Neural progenitor cell (in vitro differentiated cells): ENCODE measurements around the gene CD22. TPM values are rescaled to one million over a fixed set of nuclear protein-coding genes. Genes with fewer than 3 reads are reported as not detected.

Experiments used
- DNase-seq: peaks from one replicate; pipeline ENCODE4 v3.0.0-alpha.2; 2016; ENCODE audit warnings: low spot score
- H2AFZ ChIP-seq: fragments of 200-600 bp; sonication (generic); replicated peaks from 2 replicates; pipeline ENCODE4 v1.6.1; 2016; ENCODE audit warnings: antibody characterized with exemption
- H3F3A ChIP-seq: fragments of 200-600 bp; sonication (generic); 2 replicates; pipeline ENCODE4 v1.6.1; 2016; ENCODE audit warnings: antibody characterized with exemption, low read depth
- H3K27ac ChIP-seq: fragments of 200-600 bp; sonication (generic); 2 replicates; pipeline ENCODE4 v1.5.1; 2016; ENCODE audit warnings: mild to moderate bottlenecking
- H3K27me3 ChIP-seq: fragments of 200-600 bp; sonication (generic); 2 replicates; pipeline ENCODE4 v1.6.1; 2016; ENCODE audit warnings: mild to moderate bottlenecking, moderate library complexity
- H3K36me3 ChIP-seq: fragments of 200-600 bp; sonication (generic); 2 replicates; pipeline ENCODE4 v1.5.1; 2016
- H3K4me1 ChIP-seq: fragments of 200-600 bp; sonication (generic); 2 replicates; pipeline ENCODE4 v1.6.1; 2016; ENCODE audit warnings: mixed run types
- H3K4me2 ChIP-seq: fragments of 200-600 bp; sonication (generic); 2 replicates; pipeline ENCODE4 v1.6.1; 2016
- H3K4me3 ChIP-seq: fragments of 200-600 bp; sonication (generic); 2 replicates; pipeline ENCODE4 v1.5.1; 2016
- H3K79me2 ChIP-seq: fragments of 200-600 bp; sonication (generic); 2 replicates; pipeline ENCODE4 v1.6.1; 2016; ENCODE audit warnings: low read depth
- H3K9ac ChIP-seq: fragments of 200-600 bp; sonication (generic); 2 replicates; pipeline ENCODE4 v1.6.1; 2016
- H3K9me3 ChIP-seq: fragments of 200-600 bp; sonication (generic); 2 replicates; pipeline ENCODE4 v1.5.1; 2016; ENCODE audit warnings: low read depth
- H4K20me1 ChIP-seq: fragments of 200-600 bp; sonication (generic); 2 replicates; pipeline ENCODE4 v1.6.1; 2016; ENCODE audit warnings: low read depth
- H3K27ac Mint-ChIP-seq: 3 replicates; pipeline ENCODE4 v1.8.0; 2021; ENCODE audit warnings: mixed read lengths
- H3K27me3 Mint-ChIP-seq: 2 replicates; pipeline ENCODE4 v1.8.0; 2022; ENCODE audit warnings: low read depth, mild to moderate bottlenecking, inconsistent platforms, moderate library complexity, mixed read lengths; ENCODE audit not compliant: insufficient read depth
- H3K36me3 Mint-ChIP-seq: 3 replicates; pipeline ENCODE4 v1.8.0; 2021; ENCODE audit warnings: mixed read lengths
- H3K4me1 Mint-ChIP-seq: 3 replicates; pipeline ENCODE4 v1.8.0; 2021; ENCODE audit warnings: mixed read lengths
- H3K4me3 Mint-ChIP-seq: 3 replicates; pipeline ENCODE4 v1.8.0; 2021; ENCODE audit warnings: mild to moderate bottlenecking, moderate library complexity, mixed read lengths
- H3K9me3 Mint-ChIP-seq: 3 replicates; pipeline ENCODE4 v1.8.0; 2020; ENCODE audit warnings: mixed read lengths
- EZH2 ChIP-seq: fragments of 200-600 bp; sonication (generic); IDR thresholded peaks from 2 replicates; pipeline ENCODE4 v1.6.1; 2017; ENCODE audit warnings: antibody characterized with exemption, mild to moderate bottlenecking, moderate library complexity
- EZH2phosphoT487 ChIP-seq: fragments of 200-600 bp; sonication (generic); IDR thresholded peaks from 2 replicates; pipeline ENCODE4 v1.6.1; 2017; ENCODE audit warnings: antibody characterized with exemption
- total RNA-seq: library from RNA; depleted of rRNA; stranded (reverse); fragments of >200 nt; gene quantifications from 2 replicates; pipeline ENCODE4 v1.2.3, GENCODE V29; 2015; ENCODE audit warnings: low replicate concordance
- TF ChIP-seq, protein P1 (sequence below): fragments of 200-600 bp; sonication (generic); IDR thresholded peaks from 2 replicates; pipeline ENCODE4 v1.5.1; 2017; ENCODE audit warnings: antibody characterized with exemption, mild to moderate bottlenecking

Gene CD22
- total RNA-seq, 1 donor from 2014 or later: not detected

GRCh38 chr19:35330475-35330874, 1.5 kb downstream of the CD22 start:
- Histone ChIP-seq H3K9ac (no peak overlapping the region), H3K9me3 (no peaks in the 10 kb centered on the region), H4K20me1 (no peaks in the 10 kb centered on the region), H3K79me2 (no peaks in the 10 kb centered on the region), H3K36me3 (no peaks in the 10 kb centered on the region), H2AFZ (no peak overlapping the region), H3F3A (no peaks in the 10 kb centered on the region), H3K4me3 (no peak overlapping the region), H3K4me2 (no peak overlapping the region), H3K27ac (no peak overlapping the region), H3K4me1 (no peaks in the 10 kb centered on the region), H3K27me3 (no peaks in the 10 kb centered on the region)
- no peak overlapping the region for H3K4me3 Mint-ChIP-seq
- H3K4me1 Mint-ChIP-seq: no peaks in the 10 kb centered on the region
- H3K27ac Mint-ChIP-seq: no peak overlapping the region
- no peaks in the 10 kb centered on the region for H3K9me3 Mint-ChIP-seq
- no peaks in the 10 kb centered on the region for H3K27me3 Mint-ChIP-seq
- DNase-seq: no peak
- H3K36me3 Mint-ChIP-seq: no peaks in the 10 kb centered on the region
- no peak for TF ChIP-seq EZH2phosphoT487
- TF ChIP-seq, protein P1, sequence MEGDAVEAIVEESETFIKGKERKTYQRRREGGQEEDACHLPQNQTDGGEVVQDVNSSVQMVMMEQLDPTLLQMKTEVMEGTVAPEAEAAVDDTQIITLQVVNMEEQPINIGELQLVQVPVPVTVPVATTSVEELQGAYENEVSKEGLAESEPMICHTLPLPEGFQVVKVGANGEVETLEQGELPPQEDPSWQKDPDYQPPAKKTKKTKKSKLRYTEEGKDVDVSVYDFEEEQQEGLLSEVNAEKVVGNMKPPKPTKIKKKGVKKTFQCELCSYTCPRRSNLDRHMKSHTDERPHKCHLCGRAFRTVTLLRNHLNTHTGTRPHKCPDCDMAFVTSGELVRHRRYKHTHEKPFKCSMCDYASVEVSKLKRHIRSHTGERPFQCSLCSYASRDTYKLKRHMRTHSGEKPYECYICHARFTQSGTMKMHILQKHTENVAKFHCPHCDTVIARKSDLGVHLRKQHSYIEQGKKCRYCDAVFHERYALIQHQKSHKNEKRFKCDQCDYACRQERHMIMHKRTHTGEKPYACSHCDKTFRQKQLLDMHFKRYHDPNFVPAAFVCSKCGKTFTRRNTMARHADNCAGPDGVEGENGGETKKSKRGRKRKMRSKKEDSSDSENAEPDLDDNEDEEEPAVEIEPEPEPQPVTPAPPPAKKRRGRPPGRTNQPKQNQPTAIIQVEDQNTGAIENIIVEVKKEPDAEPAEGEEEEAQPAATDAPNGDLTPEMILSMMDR: no peak

DNA sequence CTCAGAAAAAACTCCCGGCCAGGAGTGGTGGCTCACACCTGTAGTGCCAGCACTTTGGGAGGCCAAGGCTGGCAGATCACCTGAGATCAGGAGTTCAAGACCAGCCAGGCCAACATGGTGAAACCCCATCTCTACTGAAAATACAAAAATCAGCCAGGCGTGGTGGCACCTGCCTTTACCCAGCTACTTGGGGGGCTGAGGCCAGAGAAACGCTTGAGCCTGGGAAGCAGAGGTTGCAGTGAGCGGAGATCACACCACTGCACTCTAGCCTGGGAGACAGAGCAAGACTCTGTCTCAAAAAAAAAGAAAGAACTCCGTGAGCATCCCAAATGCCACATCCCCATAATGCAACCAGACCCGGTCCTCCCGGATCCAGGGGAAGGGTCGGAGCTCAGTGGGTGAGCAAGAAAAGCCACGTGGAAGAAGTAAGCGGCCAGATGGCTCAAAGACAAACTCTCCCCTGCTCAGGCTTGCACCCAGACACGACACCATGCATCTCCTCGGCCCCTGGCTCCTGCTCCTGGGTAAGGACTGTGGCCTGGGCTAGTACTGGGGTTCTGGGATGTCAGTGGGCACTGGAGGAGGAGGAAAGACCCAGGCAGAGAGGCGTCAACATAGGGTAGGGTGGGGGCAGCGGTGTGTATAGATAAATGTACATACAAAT, 2.7 kb downstream of the CD22 start:
- no peak overlapping the region for H3K4me2 ChIP-seq
- H3K9me3 ChIP-seq: no peaks in the 10 kb centered on the region
- H3K79me2 ChIP-seq: no peaks in the 10 kb centered on the region
- TF ChIP-seq, protein P1: no peak
- TF ChIP-seq EZH2phosphoT487 (no peak), EZH2 (no peak)
- peaks cover 3% of the 10 kb centered on the region for H3K27me3 Mint-ChIP-seq
- no peaks in the 10 kb centered on the region for H3K36me3 Mint-ChIP-seq
- no peaks in the 10 kb centered on the region for H3K36me3 ChIP-seq
- no peak for DNase-seq
- no peaks in the 10 kb centered on the region for H3F3A ChIP-seq
- H3K4me3 ChIP-seq: no peak overlapping the region
- H3K9me3 Mint-ChIP-seq: no peaks in the 10 kb centered on the region
- H3K27ac Mint-ChIP-seq: no peak overlapping the region
- H3K4me1 ChIP-seq: no peaks in the 10 kb centered on the region
- no peak overlapping the region for H2AFZ ChIP-seq
- H3K4me3 Mint-ChIP-seq: no peak overlapping the region
- H3K9ac ChIP-seq: no peak overlapping the region
- no peaks in the 10 kb centered on the region for H3K27me3 ChIP-seq
- H4K20me1 ChIP-seq: no peaks in the 10 kb centered on the region
- H3K27ac ChIP-seq: no peak overlapping the region
- H3K4me1 Mint-ChIP-seq: peaks cover 3% of the 10 kb centered on the region

DNA sequence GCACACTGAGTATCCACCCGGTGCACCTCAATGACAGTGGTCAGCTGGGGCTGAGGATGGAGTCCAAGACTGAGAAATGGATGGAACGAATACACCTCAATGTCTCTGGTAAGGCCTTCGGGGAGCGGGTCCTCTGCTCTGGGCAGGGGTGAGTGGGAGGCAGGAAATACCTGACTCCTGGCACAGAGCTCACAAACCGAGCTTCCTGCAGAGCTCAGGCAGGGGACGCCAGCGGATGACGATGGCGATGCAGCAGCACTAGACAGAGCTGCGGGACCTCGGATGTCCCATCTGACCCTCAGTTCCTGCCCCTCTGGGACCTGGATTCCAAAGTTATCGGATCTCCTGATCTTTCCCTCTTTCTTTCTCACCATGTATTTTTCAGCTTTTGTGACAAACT, 3.8 kb downstream of the CD22 start:
- no peak for TF ChIP-seq EZH2
- TF ChIP-seq EZH2phosphoT487: no peak
- TF ChIP-seq, protein P1: no peak
- no peak overlapping the region for H3K4me3 ChIP-seq
- DNase-seq: no peak
- H3K36me3 ChIP-seq: no peaks in the 10 kb centered on the region
- no peak overlapping the region for H3K27ac Mint-ChIP-seq
- H3K4me2 ChIP-seq: no peak overlapping the region
- no peaks in the 10 kb centered on the region for H3K79me2 ChIP-seq
- no peak overlapping the region for H3K9ac ChIP-seq
- no peak overlapping the region for H3K27ac ChIP-seq
- H3K27me3 ChIP-seq: no peaks in the 10 kb centered on the region
- no peaks in the 10 kb centered on the region for H4K20me1 ChIP-seq
- H3F3A ChIP-seq: no peaks in the 10 kb centered on the region
- H2AFZ ChIP-seq: no peak overlapping the region
- no peak overlapping the region for H3K4me3 Mint-ChIP-seq
- H3K9me3 ChIP-seq: no peaks in the 10 kb centered on the region
- H3K4me1 ChIP-seq: no peaks in the 10 kb centered on the region
- no peaks in the 10 kb centered on the region for H3K9me3 Mint-ChIP-seq
- peaks cover 3% of the 10 kb centered on the region for H3K4me1 Mint-ChIP-seq
- H3K36me3 Mint-ChIP-seq: no peaks in the 10 kb centered on the region
- peaks cover 5% of the 10 kb centered on the region for H3K27me3 Mint-ChIP-seq
